SK-N-SH (cell line): ENCODE measurements around the gene TCP11L2. TPM values are rescaled to one million over a fixed set of nuclear protein-coding genes. Genes with fewer than 3 reads are reported as not detected.

Experiments
- CTCF ChIA-PET: fragments of 300-600, 350-600 bp; formaldehyde crosslinking; extraction: SDS; loops from one replicate; lab custom pipeline; 2021; lab: Yijun Ruan, JAX
- POLR2A ChIA-PET: fragments of 350-600 bp; sonication (Branson Sonifier 250); formaldehyde crosslinking; extraction: SDS; loops from one replicate; lab custom pipeline; 2020; ENCODE audit warnings: antibody characterized with exemption, inconsistent platforms; lab: Yijun Ruan, JAX
- DNase-seq: peaks from one replicate; pipeline ENCODE4 v3.0.0; 2012
- H2AFZ ChIP-seq: fragments of 200-600 bp; sonication (generic); 2 replicates; pipeline ENCODE4 v1.8.1; 2016; ENCODE audit warnings: antibody characterized with exemption, mild to moderate bottlenecking, low read depth
- H3F3A ChIP-seq: fragments of 200-600 bp; sonication (generic); replicated peaks from 2 replicates; pipeline ENCODE3; 2016; ENCODE audit warnings: antibody characterized with exemption, mild to moderate bottlenecking; ENCODE audit not compliant: insufficient read depth
- H3K27ac ChIP-seq, 2 experiments: fragments of 200-500 bp in 1 of 2; fragments of 200-600 bp in 1 of 2; sonication (Bioruptor generic) in 1 of 2; sonication (generic), shearing (Covaris generic) in 1 of 2; 2 replicates each; pipeline versions ENCODE4 v1.5.1 to v1.6.1; 2014 to 2016; ENCODE audit warnings: low read depth in 2 of 2, inconsistent platforms in 1 of 2, low read length in 1 of 2, mild to moderate bottlenecking in 1 of 2, mixed read lengths in 1 of 2
- H3K27me3 ChIP-seq: fragments of 200-600 bp; sonication (generic), shearing (Covaris generic); 2 replicates; pipeline ENCODE4 v1.6.1; 2016; ENCODE audit warnings: mixed run types; ENCODE audit not compliant: insufficient read depth
- H3K36me3 ChIP-seq, 2 experiments: fragments of 200-500 bp in 1 of 2; fragments of 200-600 bp in 1 of 2; sonication (Bioruptor generic) in 1 of 2; sonication (generic) in 1 of 2; replicated peaks in 1 of 2; 2 replicates each; pipeline versions ENCODE3 to v1.5.1; 2014 to 2016; ENCODE audit warnings: low read length in 1 of 2, mild to moderate bottlenecking in 1 of 2; ENCODE audit not compliant: insufficient read depth in 2 of 2, control insufficient read depth in 1 of 2
- H3K4me1 ChIP-seq, 2 experiments: fragments of 200-500 bp in 1 of 2; fragments of 200-600 bp in 1 of 2; sonication (Bioruptor generic) in 1 of 2; sonication (generic), shearing (Covaris generic) in 1 of 2; 2 replicates each; pipeline versions ENCODE4 v1.5.1 to v1.6.1; 2014 to 2016; ENCODE audit warnings: low read depth in 1 of 2, low read length in 1 of 2, mixed run types in 1 of 2; ENCODE audit not compliant: insufficient read depth in 2 of 2, control insufficient read depth in 1 of 2
- H3K4me2 ChIP-seq: fragments of 200-600 bp; sonication (generic), shearing (Covaris generic); 2 replicates; pipeline ENCODE4 v1.6.1; 2017; ENCODE audit warnings: mixed run types
- H3K4me3 ChIP-seq, 2 experiments: fragments of 200-500 bp in 1 of 2; fragments of 200-600 bp in 1 of 2; sonication (Bioruptor generic) in 1 of 2; sonication (generic), shearing (Covaris generic) in 1 of 2; 2 replicates each; pipeline versions ENCODE4 v1.5.1 to v1.8.1; 2014 to 2016; ENCODE audit warnings: low read depth in 2 of 2, inconsistent platforms in 1 of 2, low read length in 1 of 2, mild to moderate bottlenecking in 1 of 2, mixed read lengths in 1 of 2, moderate library complexity in 1 of 2
- H3K79me2 ChIP-seq: fragments of 200-600 bp; sonication (generic); 2 replicates; pipeline ENCODE4 v1.8.1; 2017; ENCODE audit warnings: mild to moderate bottlenecking; ENCODE audit not compliant: insufficient read depth
- H3K9ac ChIP-seq: fragments of 200-600 bp; sonication (generic); 2 replicates; pipeline ENCODE4 v1.6.1; 2017; ENCODE audit warnings: mixed run types
- H3K9me2 ChIP-seq: fragments of 200-600 bp; sonication (generic); 2 replicates; pipeline ENCODE4 v1.6.1; 2017; ENCODE audit warnings: mixed run types
- H3K9me3 ChIP-seq: fragments of 200-600 bp; sonication (generic); 2 replicates; pipeline ENCODE4 v1.6.1; 2017; ENCODE audit warnings: mixed run types, mild to moderate bottlenecking, moderate library complexity
- H4K20me1 ChIP-seq: fragments of 200-600 bp; sonication (generic); 2 replicates; pipeline ENCODE4 v1.6.1; 2017; ENCODE audit warnings: mild to moderate bottlenecking, mixed run types; ENCODE audit not compliant: insufficient read depth
- EZH2phosphoT487 ChIP-seq: fragments of 200-600 bp; sonication (generic); IDR thresholded peaks from 2 replicates; pipeline ENCODE4 v1.6.1; 2017; ENCODE audit warnings: low read depth, mixed run types, mild to moderate bottlenecking, antibody characterized with exemption, moderate library complexity, borderline replicate concordance
- FOXJ3 ChIP-seq: sonication (generic); formaldehyde crosslinking; IDR thresholded peaks from 2 replicates; pipeline ENCODE4 v1.5.1; 2020; ENCODE audit warnings: mild to moderate bottlenecking, missing genetic modification reagents
- GATA2 ChIP-seq: sonication (generic); formaldehyde crosslinking; IDR thresholded peaks from 2 replicates; pipeline ENCODE4 v1.5.0; 2020; ENCODE audit warnings: mild to moderate bottlenecking, missing genetic modification reagents
- JUND ChIP-seq: IDR thresholded peaks from 2 replicates; pipeline ENCODE4 v1.4.0; 2012
- MXI1 ChIP-seq: IDR thresholded peaks from 2 replicates; pipeline ENCODE4 v1.6.1; 2012; ENCODE audit warnings: mild to moderate bottlenecking, low read depth, low read length, improper control_type of control experiment
- NFIC ChIP-seq: IDR thresholded peaks from 2 replicates; pipeline ENCODE4 v1.4.0; 2012; ENCODE audit warnings: borderline replicate concordance
- RAD21 ChIP-seq: IDR thresholded peaks from 2 replicates; pipeline ENCODE4 v1.6.1; 2012; ENCODE audit warnings: mild to moderate bottlenecking, low read length
- RCOR1 ChIP-seq: fragments of 150-350 bp; IDR thresholded peaks from 2 replicates; pipeline ENCODE4 v1.6.1; 2017; ENCODE audit warnings: antibody characterized with exemption, low read length
- RFX5 ChIP-seq: IDR thresholded peaks from 2 replicates; pipeline ENCODE4 v1.6.1; 2012; ENCODE audit warnings: mild to moderate bottlenecking, improper control_type of control experiment, low read length
- RXRA ChIP-seq: IDR thresholded peaks from 2 replicates; pipeline ENCODE4 v1.4.0; 2012; ENCODE audit warnings: low read depth, mild to moderate bottlenecking, borderline replicate concordance
- SIN3A ChIP-seq: IDR thresholded peaks from 2 replicates; pipeline ENCODE4 v1.6.1; 2012; ENCODE audit warnings: low read depth, mild to moderate bottlenecking, low read length, moderate library complexity, borderline replicate concordance
- TAF1 ChIP-seq: IDR thresholded peaks from 2 replicates; pipeline ENCODE4 v1.6.1; 2012; ENCODE audit warnings: low read depth, mild to moderate bottlenecking, low read length, moderate library complexity, borderline replicate concordance
- TCF12 ChIP-seq: IDR thresholded peaks from 2 replicates; pipeline ENCODE4 v1.4.0; 2012
- TEAD4 ChIP-seq: IDR thresholded peaks from 2 replicates; pipeline ENCODE4 v1.4.0; 2012; ENCODE audit warnings: mild to moderate bottlenecking, borderline replicate concordance; ENCODE audit not compliant: insufficient read depth
- USF2 ChIP-seq: fragments of 150-350 bp; IDR thresholded peaks from 2 replicates; pipeline ENCODE4 v1.6.1; 2017; ENCODE audit warnings: antibody characterized with exemption, low read length, low read depth, borderline replicate concordance
- YY1 ChIP-seq: IDR thresholded peaks from 2 replicates; pipeline ENCODE4 v1.4.0; 2012; ENCODE audit warnings: low read depth, mild to moderate bottlenecking
- WGBS: methylation state at CpG from one replicate; pipeline ENCODE4 v1.1.6; 2017; ENCODE audit warnings: low lambda C conversion rate; 5-methylcytosine and 5-hydroxymethylcytosine counted together
- polyA plus RNA-seq, 3 experiments: library from polyadenylated mRNA; depleted of rRNA; stranded (reverse); fragments of >200 nt; gene quantifications; 2 replicates each; pipeline ENCODE4 v1.2.3, GENCODE V29; 2012
- TF ChIP-seq, protein P1 (sequence below): IDR thresholded peaks from 2 replicates; pipeline ENCODE4 v1.4.0; 2012; ENCODE audit warnings: low read depth, borderline replicate concordance
- TF ChIP-seq, protein P2 (sequence below): fragments of 150-350 bp; IDR thresholded peaks from 2 replicates; pipeline ENCODE4 v1.6.1; 2016; ENCODE audit warnings: mild to moderate bottlenecking, low read depth, low read length

TCP11L2 gene
- polyA plus RNA-seq, 1 of the 3 experiments (the other 2 are of a cell fraction): 4.0 TPM

- POLR2A ChIA-PET: no interaction called here
- Histone ChIP-seq H2AFZ (no peak overlapping the region), H3K4me1 (no peaks in the 10 kb centered on the region; a peak in 2 of 4 replicates), H3K9me2 (no peaks in the 10 kb centered on the region), H3K9me3 (no peaks in the 10 kb centered on the region), H3K9ac (no peak overlapping the region)
- TF ChIP-seq GATA2 (CRISPR knock-in tag): no peak
- no peak for TF ChIP-seq YY1
- TF ChIP-seq RCOR1: no peak
- TF ChIP-seq FOXJ3 (CRISPR knock-in tag): no peak
- TF ChIP-seq, protein P1, sequence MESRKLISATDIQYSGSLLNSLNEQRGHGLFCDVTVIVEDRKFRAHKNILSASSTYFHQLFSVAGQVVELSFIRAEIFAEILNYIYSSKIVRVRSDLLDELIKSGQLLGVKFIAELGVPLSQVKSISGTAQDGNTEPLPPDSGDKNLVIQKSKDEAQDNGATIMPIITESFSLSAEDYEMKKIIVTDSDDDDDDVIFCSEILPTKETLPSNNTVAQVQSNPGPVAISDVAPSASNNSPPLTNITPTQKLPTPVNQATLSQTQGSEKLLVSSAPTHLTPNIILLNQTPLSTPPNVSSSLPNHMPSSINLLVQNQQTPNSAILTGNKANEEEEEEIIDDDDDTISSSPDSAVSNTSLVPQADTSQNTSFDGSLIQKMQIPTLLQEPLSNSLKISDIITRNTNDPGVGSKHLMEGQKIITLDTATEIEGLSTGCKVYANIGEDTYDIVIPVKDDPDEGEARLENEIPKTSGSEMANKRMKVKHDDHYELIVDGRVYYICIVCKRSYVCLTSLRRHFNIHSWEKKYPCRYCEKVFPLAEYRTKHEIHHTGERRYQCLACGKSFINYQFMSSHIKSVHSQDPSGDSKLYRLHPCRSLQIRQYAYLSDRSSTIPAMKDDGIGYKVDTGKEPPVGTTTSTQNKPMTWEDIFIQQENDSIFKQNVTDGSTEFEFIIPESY: no peak
- no peak for TF ChIP-seq MXI1
- TF ChIP-seq NFIC: no peak
- no peak for TF ChIP-seq TEAD4
- TF ChIP-seq RXRA: no peak
- TF ChIP-seq RAD21: no peak
- TF ChIP-seq RFX5: no peak
- TF ChIP-seq JUND: no peak
- TF ChIP-seq, all 33 proteins: peak for 0
- H3K27ac ChIP-seq: no peak overlapping the region
- peaks cover 4% of the 10 kb centered on the region for H3F3A ChIP-seq
- no peaks in the 10 kb centered on the region for H4K20me1 ChIP-seq
- no peak overlapping the region for H3K4me2 ChIP-seq
- no peaks in the 10 kb centered on the region for H3K27me3 ChIP-seq
- no peaks in the 10 kb centered on the region for H3K79me2 ChIP-seq
- WGBS: 91% methylated on average over 4 of the region's 4 CpGs
- CTCF ChIA-PET: interaction anchor here (0.9 to 1.4 kb wide), 3 partner anchors 11 to 42 kb away, joined by 3 to 4 read pairs (median 3); partner anchors contain the start of gene POLR3B
- H3K36me3 ChIP-seq: peaks cover 3 to 6% of the 10 kb centered on the region in 2 experiments
- H3K4me3 ChIP-seq: no peak overlapping the region
- DNase-seq: no peak
Measured at GRCh38 chr12:106315523-106315922, 13.0 kb downstream of the TCP11L2 start.

DNA sequence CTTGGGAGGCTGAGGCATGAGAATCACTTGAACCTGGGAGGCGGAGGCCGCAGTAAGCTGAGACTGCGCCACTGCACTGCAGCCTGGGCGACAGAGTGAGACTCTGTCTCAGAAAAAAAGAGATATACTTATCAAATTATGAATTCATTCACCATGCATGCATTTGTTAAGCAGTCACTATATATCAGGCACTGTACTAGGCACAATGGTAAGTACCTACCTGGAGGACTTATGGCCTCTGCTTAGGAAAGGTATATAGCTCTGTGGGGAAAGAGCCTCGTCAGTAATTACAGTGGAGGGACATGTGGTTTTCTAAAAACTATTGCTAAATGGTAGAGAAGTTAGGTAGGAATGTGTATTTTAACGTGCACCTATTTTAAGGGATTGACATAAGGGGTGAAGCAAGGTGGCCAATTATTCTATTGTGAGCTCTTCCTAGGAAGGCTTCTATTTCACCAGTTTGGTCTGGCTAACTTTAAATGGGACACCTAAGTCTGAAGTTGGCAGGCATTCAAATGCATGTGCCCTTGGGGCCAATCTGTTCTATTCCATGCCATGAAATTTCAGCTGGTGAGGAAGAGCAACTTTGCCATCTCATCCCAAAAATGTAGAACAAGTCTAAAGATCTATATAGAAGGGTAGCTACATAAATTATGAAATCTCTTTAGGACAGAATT, 15.0 kb downstream of the TCP11L2 start:
- no peak for TF ChIP-seq FOXJ3 (CRISPR knock-in tag)
- no peak for TF ChIP-seq GATA2 (CRISPR knock-in tag)
- TF ChIP-seq RCOR1: no peak
- TF ChIP-seq TEAD4: no peak
- TF ChIP-seq TAF1: no peak
- no peak for TF ChIP-seq TCF12
- no peak for TF ChIP-seq USF2
- TF ChIP-seq, protein P2, sequence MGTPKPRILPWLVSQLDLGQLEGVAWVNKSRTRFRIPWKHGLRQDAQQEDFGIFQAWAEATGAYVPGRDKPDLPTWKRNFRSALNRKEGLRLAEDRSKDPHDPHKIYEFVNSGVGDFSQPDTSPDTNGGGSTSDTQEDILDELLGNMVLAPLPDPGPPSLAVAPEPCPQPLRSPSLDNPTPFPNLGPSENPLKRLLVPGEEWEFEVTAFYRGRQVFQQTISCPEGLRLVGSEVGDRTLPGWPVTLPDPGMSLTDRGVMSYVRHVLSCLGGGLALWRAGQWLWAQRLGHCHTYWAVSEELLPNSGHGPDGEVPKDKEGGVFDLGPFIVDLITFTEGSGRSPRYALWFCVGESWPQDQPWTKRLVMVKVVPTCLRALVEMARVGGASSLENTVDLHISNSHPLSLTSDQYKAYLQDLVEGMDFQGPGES: no peak
- TF ChIP-seq EZH2phosphoT487: no peak
- TF ChIP-seq SIN3A: no peak
- Histone ChIP-seq H3K36me3 (peaks cover 3 to 20% of the 10 kb centered on the region in 2 experiments), H3K27me3 (no peaks in the 10 kb centered on the region), H3K27ac (no peak overlapping the region), H3K9me2 (no peaks in the 10 kb centered on the region), H3K9me3 (no peaks in the 10 kb centered on the region), H3K4me3 (no peak overlapping the region), H3K79me2 (no peaks in the 10 kb centered on the region), H4K20me1 (no peaks in the 10 kb centered on the region), H3K9ac (no peak overlapping the region), H3F3A (no peaks in the 10 kb centered on the region), H3K4me2 (no peak overlapping the region), H3K4me1 (no peaks in the 10 kb centered on the region), H2AFZ (no peak overlapping the region)
- CTCF ChIA-PET: interaction anchor here (1.0 kb wide), 1 partner anchor 35 kb away, joined by 5 read pairs; no protein-coding TSS in a partner anchor
- 94% methylated on average over 6 of the region's 6 CpGs for WGBS
- POLR2A ChIA-PET: no interaction called here
- DNase-seq: no peak
